Activated CD4-positive, alpha-beta T cell treated with anti-CD3 and anti-CD28 coated beads, Interleukin-2, amount 50 U/mL, for 1 hour (primary cell): ENCODE data around the gene CAPN11.

ENCODE experiments used
- DNase-seq: peaks from one replicate; pipeline ENCODE4 v3.0.0-alpha.2; 2020

Gene CAPN11

DNA sequence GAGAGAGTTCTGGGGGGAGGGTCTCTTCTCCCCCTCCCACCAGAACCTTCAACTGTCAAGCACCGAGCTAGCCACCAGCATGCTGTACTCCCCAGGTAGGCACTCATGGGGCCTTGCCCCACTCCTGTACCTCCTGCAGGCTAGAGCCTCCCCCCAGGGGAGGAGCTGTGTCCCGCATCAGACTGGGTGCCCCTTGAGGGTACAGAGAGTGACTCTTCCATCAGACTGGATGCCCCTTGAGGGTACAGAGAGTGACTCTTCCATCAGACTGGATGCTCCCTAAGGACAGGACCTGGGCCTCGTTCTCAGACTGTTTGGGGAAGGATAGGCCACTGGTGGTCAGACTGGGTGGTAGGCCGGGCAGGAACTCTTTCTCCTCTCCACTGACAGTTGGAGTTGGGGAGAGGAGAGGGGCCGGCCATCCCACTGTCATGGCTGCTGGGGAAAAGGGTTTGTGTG is at the start of gene CAPN11:
Gene CAPN11 (plus strand): TSS at position 51 of the 459 bp plus-strand sequence. CDS start 29 bp downstream, at position 80.
- DNase-seq: no peak

GRCh38 chr6:44109212-44109611 is 49.4 kb upstream of the CAPN11 start:
- DNase-seq: no peak

- no peak for DNase-seq
These were observed 48.5 kb upstream of the CAPN11 start for GRCh38 chr6:44110005-44110676.

DNA sequence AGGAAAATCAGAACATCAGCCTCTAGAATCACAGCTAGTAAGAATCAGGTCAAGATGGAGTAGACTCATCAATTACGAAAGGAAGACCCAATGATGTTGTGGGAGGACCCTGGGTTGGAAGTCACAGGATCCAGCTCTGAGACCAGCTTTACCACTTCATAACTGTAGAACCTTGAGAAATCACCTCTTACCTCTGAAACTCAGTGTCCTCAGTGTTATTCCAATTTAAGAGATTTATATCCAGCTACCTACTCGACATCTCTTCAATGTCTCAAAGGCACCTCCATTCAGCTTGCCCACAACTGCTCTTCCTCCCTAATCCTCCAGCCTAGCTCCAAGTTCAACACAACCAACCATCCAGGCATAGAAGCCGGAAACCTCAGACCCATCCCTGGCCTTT is 47.7 kb upstream of the CAPN11 start:
- no peak for DNase-seq

DNA sequence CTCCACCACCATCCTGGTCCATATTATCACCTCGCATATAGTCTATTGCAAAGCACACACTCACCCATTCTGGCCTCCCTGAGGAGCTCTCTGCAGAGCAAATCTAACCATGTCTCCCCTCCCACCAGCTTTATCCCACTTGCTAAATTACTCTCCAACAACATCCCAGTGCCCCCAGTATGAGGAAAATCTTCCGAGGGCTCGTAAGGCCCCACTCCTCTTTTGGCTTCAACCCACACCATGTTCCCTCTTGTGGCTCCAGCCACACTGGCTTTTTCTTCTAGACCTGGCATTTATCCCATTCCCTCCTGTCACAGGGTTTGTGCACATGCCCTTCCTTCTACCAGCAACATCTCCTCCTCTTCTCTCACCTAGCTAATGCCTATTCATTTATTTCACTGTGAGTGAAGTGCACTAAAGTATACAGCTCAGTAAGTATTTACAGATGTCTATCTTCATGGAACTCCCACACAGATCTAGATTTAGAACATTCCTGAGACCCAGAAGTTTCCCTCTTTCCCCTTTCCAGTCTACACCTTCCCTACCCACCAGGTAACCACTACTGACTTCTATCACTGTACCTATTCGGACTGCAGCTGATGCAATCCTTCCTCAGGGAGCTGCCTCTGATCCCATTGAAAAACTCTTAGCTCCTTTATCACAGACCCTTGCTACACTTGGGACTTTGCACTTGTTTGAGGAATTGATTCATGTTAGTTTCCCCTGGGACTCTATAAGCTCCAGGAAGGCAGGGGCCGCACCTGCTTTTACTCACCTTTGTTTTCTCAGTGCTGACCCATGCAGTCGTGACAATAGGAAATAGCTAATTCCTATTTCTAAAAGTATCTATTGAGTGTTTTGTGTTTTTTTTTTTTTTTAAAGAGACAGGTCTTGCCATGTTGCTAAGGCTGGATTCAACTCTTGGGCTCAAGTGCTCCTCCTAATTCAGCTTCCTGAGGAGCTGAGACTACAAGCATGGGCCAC is 46.9 kb upstream of the CAPN11 start:
- DNase-seq: no peak

DNA sequence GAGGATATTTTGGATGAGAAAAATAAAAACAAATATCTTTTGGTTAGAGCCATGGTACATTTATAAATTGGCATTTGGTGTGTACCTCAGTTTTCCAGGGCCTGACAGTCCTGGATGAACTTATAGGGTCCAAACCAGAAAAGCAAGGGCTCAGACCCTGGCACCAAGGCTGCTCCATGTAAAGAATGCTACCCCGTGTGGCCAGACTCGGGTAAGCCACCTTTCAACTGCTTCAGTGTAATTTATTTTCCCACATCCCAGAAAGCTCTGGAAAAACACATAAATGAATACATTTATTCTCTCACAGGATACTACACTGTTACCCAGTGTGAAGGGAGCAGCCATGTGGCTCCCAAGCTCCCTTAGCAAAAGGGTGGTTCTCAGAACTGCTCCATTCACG is 45.2 kb upstream of the CAPN11 start:
- DNase-seq: no peak

DNA sequence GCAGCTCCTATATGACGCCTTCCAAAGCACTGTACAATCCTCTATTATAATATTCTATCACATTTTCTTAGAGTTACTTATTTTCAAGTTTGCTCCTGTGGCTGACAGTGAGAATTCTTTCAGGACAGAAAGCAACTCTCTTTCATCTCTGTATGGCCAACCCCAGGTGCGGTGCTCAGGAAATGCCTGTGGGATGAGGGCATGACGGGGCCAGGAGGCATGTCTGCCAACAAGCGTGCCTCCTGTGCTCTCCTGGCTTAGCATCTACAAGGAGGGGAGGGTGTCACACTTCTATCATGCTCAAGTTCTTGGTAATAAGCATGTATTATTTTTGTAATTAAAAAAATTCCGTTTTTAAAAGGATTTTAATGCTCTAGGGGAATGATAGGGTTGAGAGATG is 42.8 kb upstream of the CAPN11 start:
- no peak for DNase-seq

DNA sequence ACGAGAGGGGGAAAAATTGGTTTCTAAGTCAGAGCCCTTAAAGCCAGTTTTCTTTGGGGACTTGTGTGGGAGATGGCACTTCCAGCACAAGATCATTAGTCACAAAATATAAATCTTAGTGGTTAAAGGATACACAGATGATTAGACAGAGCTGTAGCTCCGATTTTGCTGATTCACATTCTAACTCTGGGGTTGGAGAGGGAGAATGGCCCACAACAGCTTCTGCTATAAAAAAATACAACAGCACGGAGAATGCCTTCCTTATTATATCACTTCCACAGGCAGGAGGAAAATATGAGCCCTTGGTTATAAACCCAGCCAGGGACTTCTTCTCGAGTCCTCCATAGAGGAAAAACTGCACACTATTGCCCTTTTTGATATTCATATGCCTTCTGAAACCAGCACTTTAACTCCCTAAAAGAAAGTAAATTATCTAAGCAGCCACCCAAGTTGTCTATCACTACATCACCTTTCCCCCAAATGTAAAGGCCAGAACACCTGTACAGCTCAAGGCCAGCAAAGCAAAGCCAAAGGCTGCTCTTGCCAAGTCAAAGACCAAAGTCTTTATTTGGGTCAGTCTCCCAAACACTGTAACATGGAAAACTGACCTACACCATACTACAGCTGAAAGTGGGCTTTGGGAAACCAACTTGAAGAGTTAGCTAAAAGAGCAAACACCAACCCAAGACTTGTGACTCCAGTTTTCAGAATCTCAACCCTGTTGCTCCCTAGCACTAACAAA is 41.8 kb upstream of the CAPN11 start:
- no peak for DNase-seq

GRCh38 chr6:44117397-44118128 is 41.1 kb upstream of the CAPN11 start:
- DNase-seq: no peak

- no peak for DNase-seq
These were observed 38.8 kb upstream of the CAPN11 start for GRCh38 chr6:44119704-44120262.

GRCh38 chr6:44120692-44121443 is 37.8 kb upstream of the CAPN11 start:
- no peak for DNase-seq

- DNase-seq: no peak
These were observed 35.8 kb upstream of the CAPN11 start for GRCh38 chr6:44122801-44123200.

GRCh38 chr6:44123544-44123943 is 35.1 kb upstream of the CAPN11 start:
- DNase-seq: no peak

DNA sequence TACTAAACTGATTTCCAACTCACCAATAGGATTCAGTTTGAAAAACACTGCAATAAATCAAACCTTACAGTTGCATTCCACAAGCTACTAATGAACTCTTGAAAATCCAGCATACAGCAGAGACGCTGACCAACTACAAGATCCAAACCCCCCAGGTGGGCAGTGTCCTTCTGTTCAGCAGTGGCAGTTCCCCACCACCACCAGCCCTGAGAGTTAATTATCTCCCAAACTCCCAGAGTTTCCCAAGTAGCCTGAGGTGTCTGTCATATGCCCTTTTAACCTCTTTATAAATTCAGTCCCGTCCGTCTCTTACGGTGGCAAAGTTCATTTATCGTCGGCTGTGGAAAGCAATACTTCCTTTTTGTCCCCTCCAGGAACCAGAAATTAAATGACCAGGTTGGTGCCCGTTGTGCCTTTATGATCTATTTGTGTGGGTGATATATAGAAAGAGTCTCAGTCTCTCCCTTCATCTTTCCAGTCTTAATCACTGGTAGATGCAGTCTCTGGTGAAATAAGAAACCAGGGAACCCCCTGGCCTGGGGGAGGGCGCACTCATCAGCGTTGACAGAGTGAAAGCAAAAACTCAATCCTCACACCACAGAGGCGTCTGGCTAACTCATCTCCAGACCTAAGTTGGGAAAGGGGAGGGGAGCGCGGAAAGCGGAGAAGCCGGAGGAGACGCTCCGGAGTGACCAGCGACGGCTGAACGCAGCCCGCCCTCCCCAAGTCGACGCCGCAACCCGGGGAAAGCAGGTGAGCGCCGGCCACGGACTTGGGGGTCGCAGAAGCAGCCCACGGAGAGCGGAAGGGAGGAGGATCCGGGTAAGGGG is 32.1 kb upstream of the CAPN11 start:
- DNase-seq: peak; percentile 67

DNA sequence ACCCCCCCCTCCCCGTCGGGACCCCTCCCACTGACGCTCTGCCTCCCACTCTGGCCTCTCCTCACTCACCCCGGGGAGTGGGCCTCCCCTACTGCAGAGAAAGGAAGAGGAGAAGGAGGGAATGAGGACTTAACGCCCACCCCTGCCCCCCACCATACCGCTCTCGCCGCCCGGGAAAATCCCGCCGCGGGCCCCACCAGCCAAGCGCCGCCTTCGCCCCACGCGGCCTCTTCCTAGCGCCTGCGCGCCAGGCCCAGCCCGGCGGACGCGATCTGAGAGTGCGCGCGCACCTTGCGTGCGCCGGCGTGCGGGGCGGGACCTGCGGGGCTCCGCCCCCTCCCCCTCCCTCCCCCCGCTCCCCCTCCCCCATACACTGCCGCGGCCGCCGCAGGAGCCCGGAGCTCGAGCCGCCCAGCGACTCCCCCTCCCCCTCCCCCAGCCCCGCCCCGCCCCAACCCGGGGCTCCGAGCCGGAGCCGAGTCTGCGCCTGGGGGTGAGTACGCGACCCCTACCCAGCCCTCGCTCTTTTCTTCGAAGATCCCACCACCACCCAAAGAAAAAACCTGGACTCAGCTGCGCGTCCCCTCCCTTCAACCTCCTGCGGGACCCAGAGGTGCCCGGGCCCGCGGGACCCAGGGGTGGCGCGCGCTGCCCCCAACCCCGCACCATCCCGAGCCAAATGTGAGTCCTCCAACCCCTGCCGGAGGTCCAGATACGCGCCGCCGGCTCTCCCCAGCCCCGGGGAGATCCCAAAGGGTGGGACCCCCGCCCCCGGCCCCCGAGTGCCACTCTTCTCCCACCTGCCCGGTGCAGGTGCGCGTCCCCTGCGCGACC is 31.2 kb upstream of the CAPN11 start, which contains the start of the genes MRPL14 and TMEM63B:
Gene MRPL14 (minus strand): TSS at position 267 of the 834 bp plus-strand sequence. CDS start 10,841 bp downstream, outside the sequence.
Gene TMEM63B (plus strand): TSS at position 369 of the 834 bp plus-strand sequence. CDS start 7,031 bp downstream, outside the sequence.
- DNase-seq: peak; percentile 88

- no peak for DNase-seq
These were observed 30.4 kb upstream of the CAPN11 start for GRCh38 chr6:44128020-44128917.

DNA sequence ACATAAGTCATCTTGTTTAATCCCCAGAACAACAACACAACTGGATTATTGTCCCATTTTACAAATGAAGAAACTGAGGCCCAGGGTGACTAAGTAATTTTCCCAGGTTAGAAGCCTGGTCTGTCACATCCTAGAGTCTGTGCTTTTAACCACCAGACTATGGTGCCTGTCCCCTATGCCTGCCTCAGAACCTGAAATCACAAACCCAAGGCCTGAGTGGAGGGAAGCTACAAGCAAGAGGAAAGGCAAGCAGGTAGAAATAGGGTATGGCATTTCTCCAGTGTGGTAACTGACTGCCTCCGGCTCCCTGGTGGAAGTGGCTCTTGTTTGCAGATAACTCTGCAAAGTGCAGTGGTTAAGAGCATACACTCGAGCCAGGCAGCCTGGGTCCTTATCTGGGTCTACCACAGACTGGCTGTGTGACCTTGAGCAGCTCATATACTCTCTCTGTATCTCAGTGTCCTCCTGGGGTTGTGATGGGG is 28.7 kb upstream of the CAPN11 start:
- DNase-seq: no peak

DNA sequence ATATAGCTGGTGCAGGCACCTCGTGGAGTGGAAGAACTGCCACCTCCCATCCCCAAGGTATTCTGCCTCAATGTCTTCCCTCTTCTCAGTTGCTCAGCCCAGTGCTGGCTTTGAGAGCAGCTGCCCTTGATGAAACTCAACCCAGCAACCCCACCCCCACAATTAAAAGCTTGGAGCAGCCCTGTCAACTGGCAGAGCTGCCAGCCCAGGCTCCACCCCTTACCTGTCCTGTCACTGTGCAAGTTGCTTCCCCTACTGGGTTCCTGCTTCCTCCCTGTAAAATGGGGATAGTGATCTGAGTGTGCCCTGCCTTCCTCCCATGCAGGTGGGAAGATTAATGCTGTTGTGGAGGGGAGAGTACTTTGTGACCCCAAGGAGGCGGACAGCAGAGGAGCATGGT is 26.7 kb upstream of the CAPN11 start:
- DNase-seq: no peak
